ENCODE data around the gene PARN.
"Not testable (repeated sequence)": the region's sequence is repeated elsewhere in the genome, so short reads cannot be mapped to it uniquely, and the experiment has no call there.

Gene PARN

DNA sequence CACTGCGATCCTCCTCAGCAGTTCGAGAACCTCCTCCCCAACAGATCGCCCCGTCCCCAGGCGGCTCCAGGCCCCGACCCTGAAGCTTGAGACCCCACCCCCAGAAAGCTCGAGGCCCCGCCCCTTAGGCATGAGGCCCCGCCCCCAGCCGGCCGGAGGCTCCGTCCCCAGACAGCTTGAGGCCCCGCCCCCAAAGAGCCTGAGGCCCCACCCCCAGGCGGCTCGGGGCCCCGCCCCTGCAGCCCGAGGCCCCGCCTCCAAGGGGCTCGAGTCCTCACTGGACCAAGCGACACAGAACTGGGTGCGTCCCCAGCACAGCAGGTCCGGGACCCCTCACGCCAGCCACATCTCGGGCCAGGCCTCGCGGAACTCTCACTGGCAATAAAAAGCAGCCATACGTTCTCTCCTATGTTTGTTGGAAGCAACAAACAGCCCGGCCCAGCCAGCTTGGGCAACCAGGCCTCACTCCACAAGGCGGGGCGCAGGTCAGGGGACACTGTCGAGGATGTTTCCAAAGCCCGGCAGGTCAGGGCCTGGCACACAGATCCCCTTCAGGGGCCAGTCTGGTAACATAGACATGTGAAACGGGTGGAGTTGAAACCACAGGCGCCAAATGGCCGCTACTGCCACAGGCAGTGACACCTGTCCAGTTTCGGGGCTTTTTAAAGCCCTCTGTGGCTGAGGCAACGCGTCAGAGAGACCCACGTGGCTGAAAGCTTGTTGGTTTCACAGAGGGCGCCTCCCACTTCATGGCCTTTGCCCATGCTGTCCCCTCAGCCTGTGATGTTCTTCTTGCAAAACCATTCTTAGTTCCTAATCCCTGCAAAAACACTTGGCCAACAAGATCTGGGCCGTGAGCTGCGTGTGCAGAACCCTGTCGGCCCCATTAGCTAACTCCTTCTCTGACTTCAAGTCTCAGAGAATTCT is 224.2 kb downstream of the PARN start:
- no peaks in the 10 kb centered on the region for H3K79me1 ChIP-seq (ENCODE audit: low read length)
- peak; percentile 72 for DNase-seq
- H3K27ac ChIP-seq (ENCODE audit: low read depth, low read length): no peak overlapping the region

DNA sequence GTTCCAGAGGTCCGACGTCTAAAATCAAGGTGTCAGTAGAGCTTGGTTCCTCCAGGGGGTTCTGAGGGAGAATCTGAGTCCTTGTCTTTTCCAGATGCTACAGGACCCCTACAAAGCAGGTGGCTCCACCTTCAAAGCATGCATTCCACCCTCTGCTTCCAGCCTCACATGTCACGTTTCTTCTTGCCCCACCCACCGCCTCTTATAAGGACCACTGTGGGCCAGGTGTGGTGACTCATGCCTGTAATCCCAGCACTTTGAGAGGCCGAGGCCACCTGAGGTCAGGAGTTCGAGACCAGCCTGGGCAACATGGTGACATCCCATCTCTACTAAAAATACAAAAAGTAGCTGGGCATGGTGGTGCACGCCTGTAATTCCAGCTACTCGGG is 227.1 kb downstream of the PARN start:
- peak; percentile 45 for DNase-seq
- H3K9ac ChIP-seq (ENCODE audit: low read length); H3K79me2 ChIP-seq (ENCODE audit: control insufficient read depth, insufficient read depth, low read length); H3K36me3 ChIP-seq (ENCODE audit: control insufficient read depth, insufficient read depth, low read length); H3K27me3 ChIP-seq (ENCODE audit: insufficient read depth, low read length, poor library complexity); H2BK15ac ChIP-seq (replicated peaks; ENCODE audit: low read depth); H3K4me2 ChIP-seq (ENCODE audit: low read length); H3K23ac ChIP-seq (ENCODE audit: low read length); H3K18ac ChIP-seq (ENCODE audit: low read length); H3K79me1 ChIP-seq (ENCODE audit: low read length); H2AK5ac ChIP-seq (ENCODE audit: low read length); H3K27ac ChIP-seq (ENCODE audit: low read depth, low read length); H2BK5ac ChIP-seq (ENCODE audit: low read length); H3K4me1 ChIP-seq (ENCODE audit: control insufficient read depth, low read depth, low read length); H3K4me3 ChIP-seq (ENCODE audit: low read length); H2BK120ac ChIP-seq (ENCODE audit: low read depth, low read length); H3K56ac ChIP-seq (ENCODE audit: low read length); H4K8ac ChIP-seq (ENCODE audit: low read depth, low read length); H4K5ac ChIP-seq (ENCODE audit: low read length); H3K4ac ChIP-seq (ENCODE audit: low read depth, low read length): not testable (repeated sequence)
- WGBS (ENCODE audit: extremely low coverage, insufficient coverage, low lambda C conversion rate): no CpG with 5 or more reads among the region's 8 CpGs

More for the DNA sequence above, 224.2 kb downstream of the PARN start:
- Histone ChIP-seq H2BK15ac (replicated peaks; ENCODE audit: low read depth) (no peak overlapping the region), H3K56ac (ENCODE audit: low read length) (no peak overlapping the region), H3K79me2 (ENCODE audit: control insufficient read depth, insufficient read depth, low read length) (no peaks in the 10 kb centered on the region), H2BK5ac (ENCODE audit: low read length) (no peak overlapping the region), H2BK120ac (ENCODE audit: low read depth, low read length) (no peak overlapping the region), H3K9ac (ENCODE audit: low read length) (no peak overlapping the region), H3K36me3 (ENCODE audit: control insufficient read depth, insufficient read depth, low read length) (no peaks in the 10 kb centered on the region), H3K18ac (ENCODE audit: low read length) (no peak overlapping the region), H4K5ac (ENCODE audit: low read length) (no peak overlapping the region), H3K4me1 (ENCODE audit: control insufficient read depth, low read depth, low read length) (no peaks in the 10 kb centered on the region), H2AK5ac (ENCODE audit: low read length) (no peak overlapping the region), H3K27me3 (ENCODE audit: insufficient read depth, low read length, poor library complexity) (no peaks in the 10 kb centered on the region), H3K4ac (ENCODE audit: low read depth, low read length) (no peak overlapping the region), H4K8ac (ENCODE audit: low read depth, low read length) (no peak overlapping the region), H3K4me3 (ENCODE audit: low read length) (no peak overlapping the region), H3K4me2 (ENCODE audit: low read length) (no peak overlapping the region), H3K23ac (ENCODE audit: low read length) (no peak overlapping the region)
- no CpG with 5 or more reads among the region's 43 CpGs for WGBS (ENCODE audit: extremely low coverage, insufficient coverage, low lambda C conversion rate)

DNA sequence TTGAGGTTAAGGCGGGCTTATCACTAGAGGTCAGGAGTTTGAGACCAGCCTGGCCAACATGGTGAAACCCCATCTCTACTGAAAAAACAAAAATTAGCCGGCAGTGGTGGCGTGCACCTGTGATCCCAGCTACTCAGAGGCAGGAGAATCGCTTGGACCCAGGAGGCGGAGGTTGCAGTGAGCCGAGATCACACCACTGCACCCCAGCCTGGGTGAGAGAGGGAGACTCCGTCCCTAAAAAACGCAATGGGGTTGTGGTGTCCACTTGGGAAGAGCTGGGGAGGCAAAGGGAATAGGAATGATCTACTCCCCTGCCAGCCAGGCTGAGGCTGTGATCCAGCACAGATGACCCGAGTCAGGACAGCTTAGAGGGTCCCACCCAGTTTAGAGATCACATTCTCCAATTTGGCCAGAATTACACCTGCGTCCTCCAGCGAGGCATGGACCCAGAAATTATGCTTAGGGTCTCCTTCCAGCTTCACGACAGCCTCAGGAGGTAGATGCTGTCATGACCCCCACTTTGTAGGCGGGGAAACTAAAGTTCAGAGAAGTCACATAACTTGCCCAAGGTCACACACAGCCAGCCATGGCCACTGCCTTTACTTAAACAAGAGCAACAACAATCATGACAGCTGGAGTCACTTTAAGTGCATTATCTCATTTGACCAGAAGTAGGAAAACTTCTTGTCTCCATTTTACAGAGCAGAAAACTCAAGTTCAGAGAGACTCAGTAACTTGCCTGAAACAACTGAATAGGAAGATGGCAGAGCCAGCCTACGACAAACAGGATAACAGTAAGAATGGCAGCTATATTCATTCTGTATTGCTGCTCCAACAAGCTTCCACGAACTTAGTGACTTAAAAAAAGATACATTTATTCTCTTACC is 227.7 kb downstream of the PARN start:
- not testable (repeated sequence) for H3K4me1 ChIP-seq (ENCODE audit: control insufficient read depth, low read depth, low read length); H2BK15ac ChIP-seq (replicated peaks; ENCODE audit: low read depth); H2BK5ac ChIP-seq (ENCODE audit: low read length); H3K18ac ChIP-seq (ENCODE audit: low read length); H3K56ac ChIP-seq (ENCODE audit: low read length); H2BK120ac ChIP-seq (ENCODE audit: low read depth, low read length); H3K23ac ChIP-seq (ENCODE audit: low read length); H3K79me1 ChIP-seq (ENCODE audit: low read length); H4K8ac ChIP-seq (ENCODE audit: low read depth, low read length); H3K4me3 ChIP-seq (ENCODE audit: low read length); DNase-seq; H4K5ac ChIP-seq (ENCODE audit: low read length); H3K79me2 ChIP-seq (ENCODE audit: control insufficient read depth, insufficient read depth, low read length); H3K4ac ChIP-seq (ENCODE audit: low read depth, low read length); H3K4me2 ChIP-seq (ENCODE audit: low read length); H2AK5ac ChIP-seq (ENCODE audit: low read length); H3K27ac ChIP-seq (ENCODE audit: low read depth, low read length); H3K27me3 ChIP-seq (ENCODE audit: insufficient read depth, low read length, poor library complexity); H3K9ac ChIP-seq (ENCODE audit: low read length); H3K36me3 ChIP-seq (ENCODE audit: control insufficient read depth, insufficient read depth, low read length)
- WGBS (ENCODE audit: extremely low coverage, insufficient coverage, low lambda C conversion rate): no CpG with 5 or more reads among the region's 15 CpGs

DNA sequence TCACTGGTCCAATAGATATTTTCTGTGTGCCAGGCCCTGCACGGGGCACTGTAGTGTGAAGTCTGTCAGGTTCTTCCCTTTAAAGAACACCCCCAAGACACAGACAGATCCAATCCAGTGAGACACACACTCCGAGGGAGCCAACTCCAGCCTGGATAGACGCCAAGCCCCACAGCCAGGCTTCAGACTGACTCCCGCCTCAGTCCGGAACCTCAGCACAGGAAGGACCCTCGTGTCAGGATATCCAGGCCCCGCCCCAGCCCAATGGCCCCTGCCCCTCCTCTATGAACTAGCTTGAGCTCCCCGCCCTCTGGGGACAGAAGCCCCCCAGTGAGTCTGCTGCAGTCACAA is 228.4 kb downstream of the PARN start:
- not testable (repeated sequence) for H3K4me1 ChIP-seq (ENCODE audit: control insufficient read depth, low read depth, low read length); H3K23ac ChIP-seq (ENCODE audit: low read length); H3K18ac ChIP-seq (ENCODE audit: low read length); H2BK15ac ChIP-seq (replicated peaks; ENCODE audit: low read depth); H3K36me3 ChIP-seq (ENCODE audit: control insufficient read depth, insufficient read depth, low read length); H4K8ac ChIP-seq (ENCODE audit: low read depth, low read length); H3K4me3 ChIP-seq (ENCODE audit: low read length); H3K79me2 ChIP-seq (ENCODE audit: control insufficient read depth, insufficient read depth, low read length); H3K4me2 ChIP-seq (ENCODE audit: low read length); H3K27ac ChIP-seq (ENCODE audit: low read depth, low read length); H3K9ac ChIP-seq (ENCODE audit: low read length); H3K56ac ChIP-seq (ENCODE audit: low read length); H3K79me1 ChIP-seq (ENCODE audit: low read length); H3K27me3 ChIP-seq (ENCODE audit: insufficient read depth, low read length, poor library complexity); H2BK5ac ChIP-seq (ENCODE audit: low read length); H2AK5ac ChIP-seq (ENCODE audit: low read length); H4K5ac ChIP-seq (ENCODE audit: low read length); H2BK120ac ChIP-seq (ENCODE audit: low read depth, low read length); H3K4ac ChIP-seq (ENCODE audit: low read depth, low read length); DNase-seq
- no CpG with 5 or more reads among the region's 8 CpGs for WGBS (ENCODE audit: extremely low coverage, insufficient coverage, low lambda C conversion rate)

DNA sequence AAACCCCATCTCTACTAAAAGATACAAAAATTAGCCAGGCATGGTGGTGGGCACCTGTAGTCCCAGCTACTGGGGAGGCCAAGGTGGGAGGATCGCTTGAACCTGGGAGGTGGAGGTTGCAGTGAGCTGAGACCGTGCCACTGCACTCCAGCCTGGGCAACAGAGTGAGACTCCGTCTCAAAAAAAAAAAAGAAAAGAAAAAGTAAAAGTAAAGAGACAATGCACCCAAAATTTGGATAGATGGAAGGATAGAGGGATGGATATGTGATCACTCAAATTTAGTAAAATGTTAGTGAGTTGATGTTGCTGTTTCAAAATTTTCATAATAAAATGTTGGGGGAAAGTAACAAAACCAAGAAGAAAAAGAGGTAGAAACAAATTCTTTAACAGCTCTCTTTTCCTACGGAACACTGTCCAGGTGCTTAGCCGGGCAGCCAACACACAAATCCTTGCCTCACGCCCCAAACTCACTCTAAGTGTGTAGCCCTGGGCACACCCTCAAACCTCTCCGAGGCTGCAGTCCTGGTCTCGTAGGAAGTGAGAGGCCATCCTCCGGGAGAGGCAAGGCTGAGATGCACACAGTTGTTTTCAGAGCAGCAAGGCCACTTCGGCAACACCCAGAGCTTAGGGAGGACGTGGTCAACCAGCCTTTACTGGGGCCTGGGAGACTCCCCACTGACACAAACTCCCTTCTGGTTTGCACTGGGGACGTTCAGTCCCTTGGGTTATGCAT is 228.9 kb downstream of the PARN start:
- not testable (repeated sequence) for H2AK5ac ChIP-seq (ENCODE audit: low read length); H4K8ac ChIP-seq (ENCODE audit: low read depth, low read length)
- no CpG with 5 or more reads among the region's 12 CpGs for WGBS (ENCODE audit: extremely low coverage, insufficient coverage, low lambda C conversion rate)

More for the DNA sequence above, 228.9 kb downstream of the PARN start:
- not testable (repeated sequence) for H3K18ac ChIP-seq (ENCODE audit: low read length); H3K4me1 ChIP-seq (ENCODE audit: control insufficient read depth, low read depth, low read length); H3K4me3 ChIP-seq (ENCODE audit: low read length); H2BK15ac ChIP-seq (replicated peaks; ENCODE audit: low read depth); H2BK120ac ChIP-seq (ENCODE audit: low read depth, low read length); H3K4ac ChIP-seq (ENCODE audit: low read depth, low read length); H3K9ac ChIP-seq (ENCODE audit: low read length); H3K27ac ChIP-seq (ENCODE audit: low read depth, low read length); H3K36me3 ChIP-seq (ENCODE audit: control insufficient read depth, insufficient read depth, low read length); H3K79me1 ChIP-seq (ENCODE audit: low read length); H3K23ac ChIP-seq (ENCODE audit: low read length); H2BK5ac ChIP-seq (ENCODE audit: low read length); H3K4me2 ChIP-seq (ENCODE audit: low read length); H3K79me2 ChIP-seq (ENCODE audit: control insufficient read depth, insufficient read depth, low read length); H4K5ac ChIP-seq (ENCODE audit: low read length); H3K27me3 ChIP-seq (ENCODE audit: insufficient read depth, low read length, poor library complexity); DNase-seq
- H3K56ac ChIP-seq (ENCODE audit: low read length): peak overlapping the region; percentile 42

Data from mesendoderm (in vitro differentiated cells).